B cell (primary cell): ENCODE measurements around the gene ABCC5. TPM values are rescaled to one million over a fixed set of nuclear protein-coding genes. Genes with fewer than 3 reads are reported as not detected.

Source experiments
- ATAC-seq: fragments of 200-7000 bp; cut with Tn5 transposase; one replicate; pipeline ENCODE4 v1.10.0; 2021; ENCODE audit warnings: low read depth, mild to moderate bottlenecking, moderate number of reproducible peaks, moderate library complexity
- CTCF ChIA-PET: fragments of 350-600 bp; sonication (Branson Sonifier 250); formaldehyde crosslinking; loops from one replicate; lab custom pipeline; 2021; ENCODE audit warnings: antibody characterized with exemption, inconsistent platforms; lab: Charles Lee
- POLR2A ChIA-PET: fragments of 350-600 bp; sonication (Branson Sonifier 250); formaldehyde crosslinking; loops from one replicate; lab custom pipeline; 2021; ENCODE audit warnings: antibody characterized with exemption; lab: Charles Lee
- DNase-seq: peaks from one replicate; pipeline ENCODE4 v3.0.0; 2013
- H2AFZ ChIP-seq: 2 replicates; pipeline ENCODE4 v1.6.1; 2012; ENCODE audit warnings: mild to moderate bottlenecking, low read depth, low read length; ENCODE audit not compliant: insufficient read depth, poor library complexity, severe bottlenecking
- H3K27ac ChIP-seq, 2 donors: 1 replicate in 1 of 2; 2 replicates in 1 of 2; pipeline ENCODE4 v1.5.1; 2012 to 2013; ENCODE audit warnings: low read length in 2 of 2, mild to moderate bottlenecking in 2 of 2, moderate library complexity in 1 of 2
- H3K27me3 ChIP-seq, 4 experiments: fragments of 200-600 bp in 1 of 4; sonication (generic) in 1 of 4; replicated peaks in 1 of 4; 1 replicate in 2 of 4; 2 replicates in 2 of 4; pipeline versions ENCODE4 v1.6.1 to v1.7.0; 2013 to 2016; ENCODE audit warnings: low read length in 3 of 4, mild to moderate bottlenecking in 2 of 4, mixed read lengths in 1 of 4, moderate library complexity in 1 of 4; ENCODE audit not compliant: insufficient read depth in 4 of 4, control insufficient read depth in 3 of 4; ENCODE audit errors: control extremely low read depth in 1 of 4
- H3K36me3 ChIP-seq, 2 experiments: replicated peaks in 1 of 2; 1 replicate in 1 of 2; 2 replicates in 1 of 2; pipeline versions ENCODE4 v1.6.1 to v1.7.1; 2013; ENCODE audit warnings: low read length in 1 of 2; ENCODE audit not compliant: insufficient read depth in 2 of 2, control insufficient read depth in 1 of 2; ENCODE audit errors: control extremely low read depth in 1 of 2, extremely low read depth in 1 of 2
- H3K4me1 ChIP-seq, 2 donors: fragments of 200-600 bp in 1 of 2; sonication (generic) in 1 of 2; 1 replicate in 1 of 2; 2 replicates in 1 of 2; pipeline versions ENCODE4 v1.5.1 to v1.6.1; 2013 to 2017; ENCODE audit warnings: low read length in 2 of 2; ENCODE audit not compliant: control insufficient read depth in 2 of 2, insufficient read depth in 2 of 2
- H3K4me2 ChIP-seq: replicated peaks from 2 replicates; pipeline ENCODE3; 2012; ENCODE audit warnings: mild to moderate bottlenecking, low read depth, low read length; ENCODE audit not compliant: poor library complexity, severe bottlenecking
- H3K4me3 ChIP-seq, 5 experiments: fragments of 200-600 bp in 1 of 5; sonication (generic) in 1 of 5; 1 replicate in 3 of 5; 2 replicates in 2 of 5; pipeline versions ENCODE4 v1.5.1 to v1.7.0; 2011 to 2016; ENCODE audit warnings: low read length in 4 of 5, mild to moderate bottlenecking in 4 of 5, low read depth in 2 of 5, control low read depth in 1 of 5, moderate library complexity in 1 of 5; ENCODE audit not compliant: insufficient read depth in 1 of 5; ENCODE audit errors: control extremely low read depth in 1 of 5, extremely low read depth in 1 of 5
- H3K79me2 ChIP-seq: fragments of 200-600 bp; sonication (generic); one replicate; pipeline ENCODE4 v1.6.0; 2016; ENCODE audit warnings: low read length; ENCODE audit not compliant: control insufficient read depth, insufficient read depth
- H3K9ac ChIP-seq: fragments of 200-600 bp; sonication (generic); 2 replicates; pipeline ENCODE4 v1.6.1; 2017; ENCODE audit warnings: mild to moderate bottlenecking, low read length, moderate library complexity
- H3K9me3 ChIP-seq, 3 donors: one replicate each; pipeline versions ENCODE4 v1.6.1 to v1.7.1; 2013; ENCODE audit warnings: low read length in 2 of 3; ENCODE audit not compliant: control insufficient read depth in 2 of 3, insufficient read depth in 1 of 3; ENCODE audit errors: control extremely low read depth in 1 of 3
- H4K20me1 ChIP-seq: 2 replicates; pipeline ENCODE4 v1.6.0; 2012; ENCODE audit warnings: mild to moderate bottlenecking, low read length; ENCODE audit not compliant: insufficient read depth, control insufficient read depth, poor library complexity, severe bottlenecking
- H3K27ac Mint-ChIP-seq: one replicate; pipeline ENCODE4 v1.8.0; 2021; ENCODE audit warnings: mixed read lengths
- H3K27me3 Mint-ChIP-seq: one replicate; pipeline ENCODE4 v1.8.0; 2021; ENCODE audit warnings: mixed read lengths
- H3K4me1 Mint-ChIP-seq: one replicate; pipeline ENCODE4 v1.8.0; 2021; ENCODE audit warnings: mixed read lengths
- H3K4me3 Mint-ChIP-seq: one replicate; pipeline ENCODE4 v1.8.0; 2021; ENCODE audit warnings: mixed read lengths
- H3K9me3 Mint-ChIP-seq: one replicate; pipeline ENCODE4 v1.8.0; 2022; ENCODE audit warnings: mixed read lengths; ENCODE audit not compliant: insufficient read depth
- CTCF ChIP-seq: fragments of 200-600 bp; IDR thresholded peaks from one replicate; pipeline ENCODE4 v1.8.0; 2022; ENCODE audit warnings: antibody characterized with exemption, mild to moderate bottlenecking
- EZH2 ChIP-seq: IDR thresholded peaks from 2 replicates; pipeline ENCODE4 v1.6.1; 2012; ENCODE audit warnings: borderline replicate concordance, low read depth, mild to moderate bottlenecking, moderate library complexity, low read length; ENCODE audit not compliant: insufficient read depth, poor library complexity, severe bottlenecking
- WGBS: methylation state at CpG from one replicate; pipeline ENCODE4 v1.1.5; 2013; ENCODE audit warnings: missing lambda C conversion rate; ENCODE audit not compliant: insufficient coverage; 5-methylcytosine and 5-hydroxymethylcytosine counted together
- intact Hi-C: fragments of 100-400 bp; cut with micrococcal nuclease; formaldehyde crosslinking; loops from one replicate; pipeline ENCODE4 v1.10.0; 2022
- polyA plus RNA-seq: library from polyadenylated mRNA; depleted of rRNA; stranded (reverse); fragments of >200 nt; gene quantifications from 2 replicates; pipeline ENCODE4 v1.2.3, GENCODE V29; 2012
- total RNA-seq, 2 donors: library from RNA; stranded (reverse); fragments of 120-200 nt in 1 of 2; gene quantifications; 1 replicate in 1 of 2; 2 replicates in 1 of 2; pipeline versions ENCODE4 v1.2.3 to v1.2.4, GENCODE V29; 2013 to 2022

The ABCC5 gene
- total and polyA plus RNA-seq, 2 donors (not counting 1 experiment from before 2014, with no cell fraction given) = 13.4 to 29.5 TPM

- no peak overlapping the region for H3K4me3 ChIP-seq
- no peak overlapping the region for H3K9ac ChIP-seq
- TF ChIP-seq CTCF = no peak
- TF ChIP-seq EZH2 = no peak
- H2AFZ ChIP-seq = no peak overlapping the region
- H3K4me2 ChIP-seq = no peak overlapping the region
- no peaks in the 10 kb centered on the region for H3K9me3 ChIP-seq
- H3K36me3 ChIP-seq = no peaks in the 10 kb centered on the region
- H3K27ac ChIP-seq = no peak overlapping the region
- H3K4me3 Mint-ChIP-seq = no peak overlapping the region
- H3K9me3 Mint-ChIP-seq = no peaks in the 10 kb centered on the region
- 100% methylated on average over 1 of the region's 1 CpG for WGBS
- no peak for DNase-seq
- H3K27me3 Mint-ChIP-seq = peaks cover 3% of the 10 kb centered on the region
- no peak overlapping the region for H3K27ac Mint-ChIP-seq
- peaks cover 0 to 3% (median 0%) of the 10 kb centered on the region in 4 experiments for H3K27me3 ChIP-seq
- no peak for ATAC-seq
- CTCF ChIA-PET = no interaction called here
- no peaks in the 10 kb centered on the region for H3K4me1 Mint-ChIP-seq
- H4K20me1 ChIP-seq = no peaks in the 10 kb centered on the region
- no peaks in the 10 kb centered on the region for H3K4me1 ChIP-seq
- intact Hi-C loops = no loop called here
- H3K79me2 ChIP-seq = no peaks in the 10 kb centered on the region
- POLR2A ChIA-PET = no interaction called here
Observed at GRCh38 chr3:184042617-184043016, 24.9 kb upstream of the ABCC5 start.

DNA sequence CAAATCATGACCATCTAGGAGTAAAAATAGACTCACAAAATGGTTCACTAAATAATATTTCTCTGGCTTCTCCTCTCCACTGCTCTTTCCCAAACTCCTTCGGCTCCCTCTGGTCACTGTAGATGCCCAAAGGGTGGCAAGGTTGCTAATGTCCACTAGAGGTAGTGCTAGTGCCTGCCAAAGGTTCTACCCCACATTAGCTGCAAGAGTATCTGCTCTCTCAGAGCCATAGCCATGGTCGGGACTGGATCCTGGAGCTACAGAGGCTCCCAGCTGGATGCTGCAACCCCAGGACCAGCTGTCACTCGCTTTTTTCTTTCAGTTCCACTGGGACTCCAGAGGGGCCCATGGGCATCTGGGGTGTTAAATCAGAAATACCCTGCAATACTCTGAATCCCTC is 22.3 kb upstream of the ABCC5 start:
- H3K4me1 Mint-ChIP-seq = no peaks in the 10 kb centered on the region
- no peak overlapping the region for H3K4me3 Mint-ChIP-seq
- H2AFZ ChIP-seq = no peak overlapping the region
- no peak overlapping the region for H3K4me3 ChIP-seq
- no peak overlapping the region for H3K4me2 ChIP-seq
- 75% methylated on average over 2 of the region's 3 CpGs for WGBS
- H3K9ac ChIP-seq = no peak overlapping the region
- no peak overlapping the region for H3K27ac ChIP-seq
- no peaks in the 10 kb centered on the region for H4K20me1 ChIP-seq
- POLR2A ChIA-PET = no interaction called here
- H3K27me3 Mint-ChIP-seq = peaks cover 3% of the 10 kb centered on the region
- CTCF ChIA-PET = no interaction called here
- ATAC-seq (no peak), DNase-seq (no peak)
- no peak overlapping the region for H3K27ac Mint-ChIP-seq
- no peaks in the 10 kb centered on the region for H3K4me1 ChIP-seq
- no peak for TF ChIP-seq EZH2
- TF ChIP-seq CTCF = no peak
- H3K9me3 ChIP-seq = no peaks in the 10 kb centered on the region
- intact Hi-C loops = no loop called here
- peaks cover 0 to 3% (median 0%) of the 10 kb centered on the region in 4 experiments for H3K27me3 ChIP-seq
- H3K36me3 ChIP-seq = no peaks in the 10 kb centered on the region
- H3K9me3 Mint-ChIP-seq = no peaks in the 10 kb centered on the region
- no peaks in the 10 kb centered on the region for H3K79me2 ChIP-seq
